Activated naive CD8-positive, alpha-beta T cell treated with anti-CD3 and anti-CD28 coated beads, Interleukin-2, amount 50 U/mL, for 24 hours (primary cell): Measurements from ENCODE around the gene HIC1.

Source experiments
- ATAC-seq: fragments of 150-1000 bp; cut with Tn5 transposase; one replicate; pipeline ENCODE4 v1.10.0; 2021
- DNase-seq: peaks from one replicate; pipeline ENCODE4 v3.0.0; 2021
- H3K27ac Mint-ChIP-seq: one replicate; pipeline ENCODE4 v1.8.0; 2021; ENCODE audit warnings: mild to moderate bottlenecking, mixed read lengths
- H3K27me3 Mint-ChIP-seq: one replicate; pipeline ENCODE4 v1.8.0; 2021; ENCODE audit warnings: mixed read lengths
- H3K36me3 Mint-ChIP-seq: one replicate; pipeline ENCODE4 v1.8.0; 2021; ENCODE audit warnings: low read depth, mixed read lengths
- H3K4me1 Mint-ChIP-seq: one replicate; pipeline ENCODE4 v1.8.0; 2021; ENCODE audit warnings: mixed read lengths
- H3K4me3 Mint-ChIP-seq: one replicate; pipeline ENCODE4 v1.8.0; 2021; ENCODE audit warnings: mild to moderate bottlenecking, moderate library complexity, mixed read lengths
- H3K9me3 Mint-ChIP-seq: one replicate; pipeline ENCODE4 v1.8.0; 2021; ENCODE audit warnings: mixed read lengths

Gene HIC1

GRCh38 chr17:2058586-2059546 lies 4.0 kb downstream of the HIC1 start:
- peaks cover 17% of the 10 kb centered on the region for H3K27me3 Mint-ChIP-seq
- DNase-seq (peak; percentile 81), ATAC-seq (peak; percentile 6)
- no peak overlapping the region for H3K27ac Mint-ChIP-seq
- H3K9me3 Mint-ChIP-seq = no peaks in the 10 kb centered on the region
- no peak overlapping the region for H3K4me3 Mint-ChIP-seq
- peaks cover 29% of the 10 kb centered on the region for H3K36me3 Mint-ChIP-seq
- H3K4me1 Mint-ChIP-seq = peaks cover 19% of the 10 kb centered on the region

DNA sequence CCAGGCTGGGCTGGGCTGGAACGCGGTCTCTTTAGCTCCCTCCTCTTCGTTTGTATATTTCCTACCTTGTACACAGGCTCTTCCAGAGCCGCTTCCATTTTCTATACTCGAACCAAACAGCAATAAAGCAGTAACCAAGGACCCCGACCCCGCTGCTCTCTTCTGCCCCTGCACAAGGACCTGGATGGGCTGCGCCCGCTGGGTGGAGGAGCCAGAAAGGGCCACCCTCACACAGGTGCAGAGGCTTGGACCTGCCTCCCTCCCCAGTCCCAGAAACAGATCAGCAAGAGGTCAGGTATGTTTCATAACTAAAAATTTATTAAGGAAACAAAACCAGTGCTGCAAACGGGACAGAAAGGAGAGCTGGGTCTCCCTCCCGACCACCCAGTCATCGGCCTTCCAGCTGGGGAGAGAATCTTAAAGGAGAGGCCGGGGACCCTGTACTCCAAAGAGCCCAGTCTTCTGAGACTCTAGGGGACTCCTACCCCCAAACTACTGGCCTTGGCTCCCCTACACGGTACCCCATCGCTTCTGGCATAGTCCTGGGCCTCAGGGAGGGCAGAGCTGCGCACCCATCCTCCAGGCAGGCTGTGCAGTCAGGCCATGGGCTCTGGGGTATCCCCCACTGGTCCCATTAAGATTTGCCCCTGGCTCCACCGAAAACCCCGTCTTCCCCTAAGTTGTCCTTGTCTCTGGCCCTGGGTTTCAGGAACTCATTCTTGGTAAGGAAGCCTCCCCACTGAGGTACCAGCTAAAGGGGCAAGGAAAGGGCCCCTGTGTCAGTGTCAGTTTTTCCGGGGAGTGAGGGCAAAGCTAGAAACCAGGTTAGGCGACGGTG lies 4.9 kb downstream of the HIC1 start:
- ATAC-seq = no peak
- no peak overlapping the region for H3K27ac Mint-ChIP-seq
- no peaks in the 10 kb centered on the region for H3K9me3 Mint-ChIP-seq
- no peak overlapping the region for H3K4me3 Mint-ChIP-seq
- H3K27me3 Mint-ChIP-seq = peaks cover 15% of the 10 kb centered on the region
- H3K4me1 Mint-ChIP-seq = peaks cover 16% of the 10 kb centered on the region
- H3K36me3 Mint-ChIP-seq = peaks cover 35% of the 10 kb centered on the region
- DNase-seq = no peak

GRCh38 chr17:2060385-2060658 lies 5.4 kb downstream of the HIC1 start:
- DNase-seq (no peak), ATAC-seq (no peak)
- peaks cover 15% of the 10 kb centered on the region for H3K27me3 Mint-ChIP-seq
- peaks cover 37% of the 10 kb centered on the region for H3K36me3 Mint-ChIP-seq
- H3K4me3 Mint-ChIP-seq = no peak overlapping the region
- peaks cover 18% of the 10 kb centered on the region for H3K4me1 Mint-ChIP-seq
- no peak overlapping the region for H3K27ac Mint-ChIP-seq
- H3K9me3 Mint-ChIP-seq = no peaks in the 10 kb centered on the region

- H3K27me3 Mint-ChIP-seq = peaks cover 15% of the 10 kb centered on the region
- peaks cover 18% of the 10 kb centered on the region for H3K4me1 Mint-ChIP-seq
- DNase-seq = no peak
- H3K9me3 Mint-ChIP-seq = no peaks in the 10 kb centered on the region
- no peak overlapping the region for H3K4me3 Mint-ChIP-seq
- no peak overlapping the region for H3K27ac Mint-ChIP-seq
- H3K36me3 Mint-ChIP-seq = peaks cover 37% of the 10 kb centered on the region
- no peak for ATAC-seq
Observed at GRCh38 chr17:2060681-2061440, 6.0 kb downstream of the HIC1 start.

DNA sequence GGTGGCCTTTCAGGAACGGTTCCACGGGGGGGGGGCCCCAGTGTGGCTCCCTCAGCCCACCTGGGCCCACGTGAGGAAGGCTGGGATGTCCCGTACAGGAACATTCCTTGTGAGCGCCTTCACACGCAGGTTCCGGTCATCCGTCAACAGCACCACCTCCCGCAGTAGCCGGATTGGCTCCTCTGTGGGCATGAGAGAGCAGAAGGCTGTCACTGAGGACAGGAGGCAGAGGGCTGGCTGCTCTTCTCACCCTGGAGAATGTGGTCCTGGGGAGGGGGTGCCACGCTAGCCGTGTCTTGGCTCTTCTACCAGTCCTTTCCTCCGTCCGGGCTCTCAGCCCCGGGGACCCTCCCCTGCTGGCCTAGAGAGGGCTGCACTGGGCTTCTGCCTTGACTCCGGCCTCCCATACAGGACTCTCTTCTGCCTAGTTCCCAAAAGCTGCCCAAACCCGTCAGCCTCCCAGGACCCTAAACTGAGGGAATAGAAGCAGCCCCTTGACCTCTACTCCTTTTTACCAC lies 6.6 kb downstream of the HIC1 start:
- Mint-ChIP-seq H3K4me1 (peaks cover 17% of the 10 kb centered on the region), H3K36me3 (peaks cover 41% of the 10 kb centered on the region), H3K9me3 (no peaks in the 10 kb centered on the region), H3K27ac (no peak overlapping the region), H3K27me3 (peaks cover 15% of the 10 kb centered on the region), H3K4me3 (no peak overlapping the region)
- ATAC-seq (no peak), DNase-seq (no peak)

DNA sequence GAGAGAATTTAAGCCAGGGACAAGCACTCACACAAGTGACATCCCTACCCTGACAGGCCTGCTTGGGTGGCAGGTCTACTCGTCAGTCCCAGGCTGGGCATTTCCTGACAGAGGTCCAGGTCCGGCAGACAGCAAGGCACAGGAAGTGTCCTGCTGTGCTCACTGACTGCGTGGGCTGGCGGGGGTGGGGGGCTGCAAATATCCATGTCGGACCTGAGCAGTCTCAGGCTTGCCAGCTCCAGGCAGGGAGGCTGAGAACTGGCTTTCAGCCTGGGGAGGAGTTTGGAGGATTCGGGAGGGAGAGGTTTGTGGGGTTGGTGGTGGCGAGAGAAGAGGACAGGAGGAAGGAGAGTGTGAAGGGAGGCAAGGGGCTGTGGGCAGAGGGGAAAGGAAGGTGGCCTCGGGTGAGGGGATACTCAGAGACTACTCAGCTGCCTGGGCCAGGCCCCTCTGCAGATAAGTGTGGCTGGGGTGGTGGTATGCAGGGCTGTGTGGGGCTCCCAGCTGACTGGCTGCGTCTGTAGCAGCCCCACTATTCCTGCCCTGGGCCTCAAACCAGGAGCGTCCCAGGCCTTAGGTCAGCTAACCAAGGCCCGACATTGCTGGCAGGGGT lies 7.8 kb downstream of the HIC1 start:
- peaks cover 43% of the 10 kb centered on the region for H3K36me3 Mint-ChIP-seq
- H3K27ac Mint-ChIP-seq = no peak overlapping the region
- H3K4me1 Mint-ChIP-seq = peaks cover 15% of the 10 kb centered on the region
- H3K27me3 Mint-ChIP-seq = peaks cover 15% of the 10 kb centered on the region
- H3K9me3 Mint-ChIP-seq = no peaks in the 10 kb centered on the region
- no peak for DNase-seq
- ATAC-seq = no peak
- H3K4me3 Mint-ChIP-seq = no peak overlapping the region

DNA sequence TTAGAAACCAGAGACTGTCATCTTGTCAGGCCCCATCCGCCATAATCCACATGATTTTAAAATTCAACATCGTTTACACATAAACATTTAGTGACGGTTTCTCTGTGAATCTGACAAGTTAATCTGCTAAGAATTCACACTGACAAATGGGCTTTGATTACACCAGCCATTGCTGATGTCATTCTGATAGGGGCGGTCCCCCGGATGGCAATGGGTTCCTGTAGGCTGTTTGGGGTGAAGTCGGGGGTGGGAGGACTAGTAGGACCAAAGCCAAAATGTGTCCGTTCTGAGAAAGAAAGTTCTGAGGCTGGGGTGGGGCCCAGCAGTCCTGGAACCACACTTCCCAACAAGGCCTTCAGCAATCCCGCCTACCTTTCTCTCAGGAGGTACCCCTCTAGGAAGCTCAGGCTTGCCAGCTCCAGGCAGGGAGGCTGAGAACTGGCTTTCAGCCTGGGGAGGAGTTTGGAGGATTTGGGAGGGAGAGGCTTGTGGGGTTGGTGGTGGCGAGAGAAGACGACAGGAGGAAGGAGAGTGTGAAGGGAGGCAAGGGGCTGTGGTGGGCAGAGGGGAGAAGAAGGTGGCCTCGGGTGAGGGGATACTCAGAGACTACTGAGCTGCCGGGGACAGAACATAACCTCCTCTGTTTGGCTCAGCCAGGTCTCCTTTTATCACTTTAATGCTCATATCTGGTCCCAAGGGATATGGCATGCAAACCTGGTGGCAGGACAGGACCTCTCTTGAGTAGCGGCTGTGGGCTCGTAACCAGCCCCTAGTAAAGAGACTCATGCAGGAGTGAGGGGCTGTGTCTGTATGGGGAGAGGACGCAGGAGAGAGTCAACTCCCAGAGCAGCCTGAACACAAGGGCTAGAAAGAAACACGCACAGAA lies 8.6 kb downstream of the HIC1 start:
- peaks cover 12% of the 10 kb centered on the region for H3K27me3 Mint-ChIP-seq
- no peak overlapping the region for H3K4me3 Mint-ChIP-seq
- peak overlapping the region; percentile 29 for H3K27ac Mint-ChIP-seq
- peaks cover 43% of the 10 kb centered on the region for H3K36me3 Mint-ChIP-seq
- peaks cover 17% of the 10 kb centered on the region for H3K4me1 Mint-ChIP-seq
- H3K9me3 Mint-ChIP-seq = no peaks in the 10 kb centered on the region
- no peak for DNase-seq
- ATAC-seq = no peak

GRCh38 chr17:2064147-2064489 lies 9.2 kb downstream of the HIC1 start:
- Mint-ChIP-seq H3K9me3 (no peaks in the 10 kb centered on the region), H3K36me3 (peaks cover 49% of the 10 kb centered on the region), H3K27ac (peak overlapping the region; percentile 29), H3K4me1 (peaks cover 23% of the 10 kb centered on the region), H3K4me3 (no peak overlapping the region), H3K27me3 (peaks cover 12% of the 10 kb centered on the region)
- no peak for ATAC-seq
- DNase-seq = no peak

GRCh38 chr17:2064520-2064971 lies 9.6 kb downstream of the HIC1 start:
- Mint-ChIP-seq H3K4me3 (no peak overlapping the region), H3K27ac (no peak overlapping the region), H3K4me1 (peaks cover 24% of the 10 kb centered on the region), H3K36me3 (peaks cover 49% of the 10 kb centered on the region), H3K27me3 (peaks cover 9% of the 10 kb centered on the region), H3K9me3 (no peaks in the 10 kb centered on the region)
- ATAC-seq (no peak), DNase-seq (no peak)

- DNase-seq = peak; percentile 76
- Mint-ChIP-seq H3K9me3 (no peaks in the 10 kb centered on the region), H3K27ac (no peak overlapping the region), H3K4me3 (no peak overlapping the region), H3K36me3 (peaks cover 52% of the 10 kb centered on the region), H3K4me1 (peaks cover 28% of the 10 kb centered on the region), H3K27me3 (peaks cover 5% of the 10 kb centered on the region)
- ATAC-seq = peak; percentile 35
Observed at GRCh38 chr17:2064980-2065785, 10.3 kb downstream of the HIC1 start.

DNA sequence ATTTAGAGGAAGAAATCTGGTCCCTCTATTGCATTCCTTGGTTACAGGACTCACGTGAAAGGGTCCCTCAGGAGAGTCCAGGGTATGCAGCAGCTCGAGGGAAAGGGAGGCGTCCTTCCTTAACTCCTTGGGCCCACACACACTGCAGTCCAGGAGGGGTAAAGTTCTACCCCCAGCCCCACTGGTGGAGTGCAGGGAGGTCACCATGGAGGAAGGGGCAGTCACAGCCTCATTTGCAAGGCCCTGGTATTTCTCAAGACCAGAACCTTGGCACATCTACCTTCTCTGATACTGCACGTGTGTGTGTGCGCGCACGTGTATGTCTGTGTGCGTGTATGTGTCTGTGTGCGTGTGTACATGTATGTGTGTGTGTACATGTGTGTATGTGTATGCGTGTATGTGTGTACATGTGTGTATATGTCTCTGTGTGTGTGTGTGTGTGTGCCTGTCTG lies 11.1 kb downstream of the HIC1 start:
- Mint-ChIP-seq H3K4me3 (no peak overlapping the region), H3K27ac (no peak overlapping the region), H3K36me3 (peaks cover 46% of the 10 kb centered on the region), H3K9me3 (no peaks in the 10 kb centered on the region), H3K4me1 (peaks cover 35% of the 10 kb centered on the region), H3K27me3 (no peaks in the 10 kb centered on the region)
- DNase-seq (no peak), ATAC-seq (no peak)

DNA sequence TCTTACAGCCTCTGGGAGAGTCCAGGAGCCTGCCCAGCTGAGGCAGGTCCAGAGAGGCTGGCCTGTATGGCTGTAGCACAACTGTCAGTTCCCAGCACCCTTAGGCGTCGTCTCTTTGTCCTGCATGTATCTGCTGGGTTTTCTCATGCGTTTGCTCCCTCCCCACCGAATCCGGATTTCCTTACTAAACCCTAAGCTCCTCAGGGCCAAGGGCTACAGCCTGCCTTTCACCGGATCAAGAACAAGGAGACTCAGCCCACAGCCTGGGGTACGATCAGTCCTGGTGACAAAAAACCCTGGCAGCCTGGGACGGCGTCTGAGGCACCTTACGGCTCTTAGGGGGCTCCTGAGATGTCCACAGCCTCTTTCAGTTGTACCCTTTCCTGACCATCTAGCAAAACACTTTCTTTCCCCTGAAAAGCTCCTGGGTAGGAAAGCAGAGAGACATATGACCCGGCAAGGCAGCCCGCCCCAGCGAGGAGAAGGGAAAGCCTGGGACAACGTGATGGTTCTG lies 12.2 kb downstream of the HIC1 start:
- H3K27me3 Mint-ChIP-seq = no peaks in the 10 kb centered on the region
- H3K4me1 Mint-ChIP-seq = peaks cover 41% of the 10 kb centered on the region
- ATAC-seq (no peak), DNase-seq (no peak)
- peaks cover 44% of the 10 kb centered on the region for H3K36me3 Mint-ChIP-seq
- no peak overlapping the region for H3K4me3 Mint-ChIP-seq
- H3K27ac Mint-ChIP-seq = no peak overlapping the region
- H3K9me3 Mint-ChIP-seq = no peaks in the 10 kb centered on the region
